OCI-LY3 (cell line): ENCODE data around the gene RAE1.

Experiments
- CTCF ChIP-seq: fragments of 200-600, 300-600 bp; sonication (generic); IDR thresholded peaks from 2 replicates; pipeline ENCODE4 v1.5.1; 2014; ENCODE audit warnings: antibody characterized with exemption, low read length, low read depth
- EZH2phosphoT487 ChIP-seq: fragments of 200-600 bp; shearing (Covaris generic); IDR thresholded peaks from 2 replicates; pipeline ENCODE4 v1.6.1; 2018; ENCODE audit warnings: antibody characterized with exemption, mixed run types, low read depth

- TF ChIP-seq CTCF (no peak), EZH2phosphoT487 (no peak)
These were observed 49.9 kb downstream of the RAE1 start for GRCh38 chr20:57400821-57401564.
